LNCAP (cell line): ENCODE data around the gene CLCN5.
A peak's percentile ranks its signal among the peaks of the same experiment; 100 is the strongest.

ENCODE experiments used
- TF ChIP-seq, protein P1 (sequence below): fragments of 450-650 bp; IDR thresholded peaks from 2 replicates; pipeline ENCODE4 v1.5.1; 2017; ENCODE audit warnings: mild to moderate bottlenecking

Gene CLCN5

GRCh38 chrX:50098241-50098640 is 175.8 kb downstream of the CLCN5 start:
- TF ChIP-seq, protein P1, sequence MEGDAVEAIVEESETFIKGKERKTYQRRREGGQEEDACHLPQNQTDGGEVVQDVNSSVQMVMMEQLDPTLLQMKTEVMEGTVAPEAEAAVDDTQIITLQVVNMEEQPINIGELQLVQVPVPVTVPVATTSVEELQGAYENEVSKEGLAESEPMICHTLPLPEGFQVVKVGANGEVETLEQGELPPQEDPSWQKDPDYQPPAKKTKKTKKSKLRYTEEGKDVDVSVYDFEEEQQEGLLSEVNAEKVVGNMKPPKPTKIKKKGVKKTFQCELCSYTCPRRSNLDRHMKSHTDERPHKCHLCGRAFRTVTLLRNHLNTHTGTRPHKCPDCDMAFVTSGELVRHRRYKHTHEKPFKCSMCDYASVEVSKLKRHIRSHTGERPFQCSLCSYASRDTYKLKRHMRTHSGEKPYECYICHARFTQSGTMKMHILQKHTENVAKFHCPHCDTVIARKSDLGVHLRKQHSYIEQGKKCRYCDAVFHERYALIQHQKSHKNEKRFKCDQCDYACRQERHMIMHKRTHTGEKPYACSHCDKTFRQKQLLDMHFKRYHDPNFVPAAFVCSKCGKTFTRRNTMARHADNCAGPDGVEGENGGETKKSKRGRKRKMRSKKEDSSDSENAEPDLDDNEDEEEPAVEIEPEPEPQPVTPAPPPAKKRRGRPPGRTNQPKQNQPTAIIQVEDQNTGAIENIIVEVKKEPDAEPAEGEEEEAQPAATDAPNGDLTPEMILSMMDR: no peak

- TF ChIP-seq, protein P1: no peak
These were observed 176.4 kb downstream of the CLCN5 start for GRCh38 chrX:50098749-50099148.

DNA sequence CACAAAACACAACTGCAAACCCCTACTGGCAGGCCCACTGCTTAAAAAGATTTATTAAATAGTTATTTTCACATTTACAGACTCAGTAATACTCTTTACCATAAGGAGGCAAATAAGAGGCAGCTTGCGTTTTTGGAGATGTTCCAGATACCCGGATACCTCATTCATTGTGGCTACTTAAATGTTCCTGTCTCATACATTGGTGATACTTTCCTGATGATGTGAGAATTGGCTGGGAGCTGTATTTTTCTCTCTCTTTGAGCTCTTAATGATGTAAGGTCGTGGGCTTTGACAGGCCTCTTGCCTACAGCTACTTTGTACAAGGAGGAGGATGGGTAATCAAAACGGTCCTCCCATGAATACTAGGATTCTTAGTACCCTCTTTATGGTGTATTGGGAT is 176.9 kb downstream of the CLCN5 start:
- TF ChIP-seq, protein P1: no peak

DNA sequence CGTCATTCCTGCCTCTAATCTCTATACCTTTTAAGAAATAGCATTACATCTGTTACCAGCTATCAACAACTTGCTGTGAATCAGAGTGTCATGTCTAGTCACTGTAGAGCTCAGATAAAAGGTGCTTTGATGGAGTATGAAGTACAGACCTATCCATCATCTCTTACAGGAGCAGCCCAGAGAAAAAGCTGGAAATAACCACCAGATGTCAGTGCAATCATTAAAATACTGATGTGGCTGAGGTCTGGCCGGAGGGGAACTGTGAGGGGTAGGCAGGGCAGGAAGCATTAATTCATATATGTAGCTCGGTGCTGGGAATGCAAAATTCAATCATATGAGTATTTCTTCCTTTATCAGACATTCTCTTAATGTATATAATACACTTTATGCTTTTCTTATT is 177.8 kb downstream of the CLCN5 start:
- TF ChIP-seq, protein P1: peak; percentile 35; the same call in 1 of the 2 replicates

GRCh38 chrX:50103176-50103575 is 180.8 kb downstream of the CLCN5 start:
- TF ChIP-seq, protein P1: no peak

GRCh38 chrX:50103866-50104566 is 181.6 kb downstream of the CLCN5 start:
- TF ChIP-seq, protein P1: no peak

GRCh38 chrX:50106051-50106675 is 183.8 kb downstream of the CLCN5 start:
- TF ChIP-seq, protein P1: no peak
